A172 (cell line): ENCODE results near the gene MYO9B. TPM values are rescaled to one million over a fixed set of nuclear protein-coding genes. Genes with fewer than 3 reads are reported as not detected.
"Not testable (repeated sequence)": the region's sequence is repeated elsewhere in the genome, so short reads cannot be mapped to it uniquely, and the experiment has no call there.

Experiments used
- DNase-seq: peaks from one replicate; pipeline ENCODE4 v3.0.0-alpha.2; 2015; ENCODE audit warnings: low spot score
- total RNA-seq: library from RNA; depleted of rRNA; stranded (reverse); fragments of >200 nt; shearing (Covaris generic); gene quantifications from 2 replicates; pipeline ENCODE4 v1.2.3, GENCODE V29; 2014

MYO9B gene
- total RNA-seq, 1 experiment from 2014 or later = 43.8 TPM

GRCh38 chr19:17145546-17146497 lies 70.2 kb downstream of the MYO9B start:
- DNase-seq = no peak

- no peak for DNase-seq
Observed at GRCh38 chr19:17148130-17148529, 72.6 kb downstream of the MYO9B start.

GRCh38 chr19:17149393-17150135 lies 74.0 kb downstream of the MYO9B start:
- DNase-seq = no peak

GRCh38 chr19:17153996-17154395 lies 78.4 kb downstream of the MYO9B start:
- no peak for DNase-seq

GRCh38 chr19:17155251-17155650 lies 79.7 kb downstream of the MYO9B start:
- DNase-seq = no peak

- no peak for DNase-seq
Observed at GRCh38 chr19:17156296-17156946, 80.8 kb downstream of the MYO9B start.

- DNase-seq = no peak
Observed at GRCh38 chr19:17156947-17157302, 81.3 kb downstream of the MYO9B start.

- no peak for DNase-seq
Observed at GRCh38 chr19:17158584-17158983, 83.0 kb downstream of the MYO9B start.

- DNase-seq = no peak
Observed at GRCh38 chr19:17159466-17160393, 84.2 kb downstream of the MYO9B start.

GRCh38 chr19:17160908-17161307 lies 85.3 kb downstream of the MYO9B start:
- DNase-seq = no peak

- not testable (repeated sequence) for DNase-seq
Observed at GRCh38 chr19:17162131-17162530, 86.6 kb downstream of the MYO9B start.

GRCh38 chr19:17162580-17162979 lies 87.0 kb downstream of the MYO9B start:
- DNase-seq = no peak

GRCh38 chr19:17163652-17164051 lies 88.1 kb downstream of the MYO9B start:
- no peak for DNase-seq

GRCh38 chr19:17164639-17165038 lies 89.1 kb downstream of the MYO9B start:
- no peak for DNase-seq

GRCh38 chr19:17165715-17166114 lies 90.1 kb downstream of the MYO9B start:
- no peak for DNase-seq

GRCh38 chr19:17170538-17171297 lies 95.1 kb downstream of the MYO9B start:
- DNase-seq = no peak

- DNase-seq = no peak
Observed at GRCh38 chr19:17171874-17172273, 96.3 kb downstream of the MYO9B start.

GRCh38 chr19:17172624-17173345 lies 97.2 kb downstream of the MYO9B start:
- DNase-seq = no peak

- no peak for DNase-seq
Observed at GRCh38 chr19:17178291-17178690, 102.7 kb downstream of the MYO9B start.
